Measurements from ENCODE around the gene CAPN8.

DNA sequence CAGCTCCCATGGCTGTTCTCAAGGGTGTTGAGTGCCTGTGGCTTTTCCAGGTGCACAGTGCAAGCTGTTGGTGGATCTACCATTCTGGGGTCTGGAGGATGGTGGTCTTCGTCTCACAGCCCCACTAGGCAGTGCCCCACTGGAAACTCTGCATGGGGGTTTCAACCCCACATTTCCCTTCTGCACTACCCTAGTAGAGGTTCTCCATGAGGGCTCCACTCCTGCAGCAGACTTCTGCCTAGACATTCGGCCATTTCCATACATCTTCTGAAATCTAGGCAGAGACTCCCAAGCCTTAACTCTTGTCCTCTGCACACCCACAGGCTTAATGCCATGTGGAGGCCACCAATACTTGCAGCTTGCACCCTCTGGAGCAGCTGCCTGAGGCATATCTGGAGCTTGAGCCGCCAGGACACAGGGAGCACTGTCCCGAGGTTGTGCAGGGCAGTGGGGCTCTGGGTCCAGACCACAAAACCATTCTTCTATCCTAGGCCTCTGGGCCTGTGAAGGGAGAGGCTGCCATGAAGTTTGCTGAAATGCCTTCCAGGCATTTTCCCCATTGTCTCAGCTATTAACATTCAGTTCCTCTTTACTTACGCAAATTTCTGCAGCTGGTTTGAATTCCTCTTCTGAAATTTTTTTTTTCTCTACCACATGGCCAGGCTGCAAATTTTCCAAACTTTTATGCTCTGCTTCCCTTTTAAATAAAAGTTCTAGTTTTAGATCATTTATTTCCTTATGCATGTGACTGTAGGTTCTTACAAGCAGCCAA lies 8.8 kb upstream of the CAPN8 start:
- TF ChIP-seq POLR2A (IDR thresholded peaks at IDR 0.05) (no peak), CTCF (IDR thresholded peaks at IDR 0.05) (no peak)

Data from testis (tissue), 2 donors.